ENCODE measurements around the gene CLTB.

Gene CLTB

GRCh38 chr5:176415952-176416924, at the start of gene CLTB:
Gene CLTB, minus strand, starts transcription at chr5:176416539. Its CDS starts 176 bp downstream, at chr5:176416363.
- TF ChIP-seq CTCF (IDR thresholded peaks at IDR 0.05; ENCODE audit: low read depth, low read length, missing control alignments): peak; percentile 38
- Histone ChIP-seq H3K27ac (peak within 1 kb of the TSS; percentile 57), H3K36me3 (replicated peaks) (no peaks in the 10 kb centered on the region), H3K27me3 (replicated peaks) (no peaks in the 10 kb centered on the region), H3K4me3 (ENCODE audit: low read depth, low read length) (peak within 1 kb of the TSS; percentile 73)
- in situ Hi-C loops (cut with HindIII; ENCODE audit: low pct_ligation_motif_present, low sequenced_read_pairs): no loop called here
- peak; percentile 51 for DNase-seq

- H3K36me3 ChIP-seq (replicated peaks): no peaks in the 10 kb centered on the region
- in situ Hi-C loops (cut with HindIII; ENCODE audit: low pct_ligation_motif_present, low sequenced_read_pairs): no loop called here
- no peak for DNase-seq
These were observed 46.9 kb upstream of the CLTB start for GRCh38 chr5:176463113-176463764.

GRCh38 chr5:176461349-176461748, 45.0 kb upstream of the CLTB start:
- H3K4me3 ChIP-seq (ENCODE audit: low read depth, low read length): no peak overlapping the region
- in situ Hi-C loops (cut with HindIII; ENCODE audit: low pct_ligation_motif_present, low sequenced_read_pairs): no loop called here
- TF ChIP-seq CTCF (IDR thresholded peaks at IDR 0.05; ENCODE audit: low read depth, low read length, missing control alignments): no peak
- no peak for DNase-seq
- no peaks in the 10 kb centered on the region for H3K27me3 ChIP-seq (replicated peaks)
- no peak overlapping the region for H3K27ac ChIP-seq
- no peaks in the 10 kb centered on the region for H3K36me3 ChIP-seq (replicated peaks)

More at GRCh38 chr5:176463113-176463764, 46.9 kb upstream of the CLTB start:
- H3K4me3 ChIP-seq (ENCODE audit: low read depth, low read length): no peak overlapping the region
- H3K27me3 ChIP-seq (replicated peaks): no peaks in the 10 kb centered on the region
- no peak overlapping the region for H3K27ac ChIP-seq
- TF ChIP-seq CTCF (IDR thresholded peaks at IDR 0.05; ENCODE audit: low read depth, low read length, missing control alignments): no peak

GRCh38 chr5:176458904-176459561, 42.7 kb upstream of the CLTB start:
- no peak overlapping the region for H3K27ac ChIP-seq
- TF ChIP-seq CTCF (IDR thresholded peaks at IDR 0.05; ENCODE audit: low read depth, low read length, missing control alignments): no peak
- H3K27me3 ChIP-seq (replicated peaks): no peaks in the 10 kb centered on the region
- no peak overlapping the region for H3K4me3 ChIP-seq (ENCODE audit: low read depth, low read length)
- in situ Hi-C loops (cut with HindIII; ENCODE audit: low pct_ligation_motif_present, low sequenced_read_pairs): no loop called here
- no peaks in the 10 kb centered on the region for H3K36me3 ChIP-seq (replicated peaks)
- DNase-seq: no peak

GRCh38 chr5:176454724-176455394, 38.5 kb upstream of the CLTB start:
- in situ Hi-C loops (cut with HindIII; ENCODE audit: low pct_ligation_motif_present, low sequenced_read_pairs): no loop called here
- no peak for DNase-seq
- H3K27me3 ChIP-seq (replicated peaks): no peaks in the 10 kb centered on the region
- TF ChIP-seq CTCF (IDR thresholded peaks at IDR 0.05; ENCODE audit: low read depth, low read length, missing control alignments): no peak
- peaks cover 4% of the 10 kb centered on the region for H3K36me3 ChIP-seq (replicated peaks)
- no peak overlapping the region for H3K4me3 ChIP-seq (ENCODE audit: low read depth, low read length)
- H3K27ac ChIP-seq: no peak overlapping the region
